Left lung (tissue), 10 donors: ENCODE measurements around the gene PARP8. TPM values are rescaled to one million over a fixed set of nuclear protein-coding genes. Genes with fewer than 3 reads are reported as not detected.
"Not testable (repeated sequence)": the region's sequence is repeated elsewhere in the genome, so short reads cannot be mapped to it uniquely, and the experiment has no call there.

Source experiments
- ATAC-seq: fragments of 200-7000 bp; cut with Tn5 transposase; one replicate; pipeline ENCODE4 v1.9.1; 2020; ENCODE audit warnings: moderate library complexity
- DNase-seq, 4 donors: peaks; one replicate each; pipeline ENCODE4 v3.0.0-alpha.2; 2013 to 2020
- H3K27ac ChIP-seq, 2 donors: fragments of 200-600 bp; sonication (generic) in 1 of 2; one replicate each; pipeline versions ENCODE4 v1.5.0 to v1.8.0; 2020 to 2021
- H3K27me3 ChIP-seq, 2 donors: fragments of 200-600 bp; sonication (generic) in 1 of 2; one replicate each; pipeline versions ENCODE4 v1.5.0 to v1.8.0; 2020 to 2021
- H3K36me3 ChIP-seq, 2 donors: fragments of 200-600 bp; sonication (generic) in 1 of 2; one replicate each; pipeline versions ENCODE4 v1.5.0 to v1.8.0; 2020 to 2021
- H3K4me1 ChIP-seq, 2 donors: fragments of 200-600 bp; one replicate each; pipeline ENCODE4 v1.8.0; 2021
- H3K4me3 ChIP-seq, 2 donors: fragments of 200-600 bp; sonication (generic) in 1 of 2; one replicate each; pipeline versions ENCODE4 v1.5.0 to v1.8.0; 2020 to 2021; ENCODE audit warnings: mild to moderate bottlenecking in 1 of 2
- H3K9me3 ChIP-seq, 2 donors: fragments of 200-600 bp; sonication (generic) in 1 of 2; one replicate each; pipeline versions ENCODE4 v1.5.0 to v1.8.0; 2020 to 2021
- CTCF ChIP-seq, 2 donors: fragments of 200-600 bp; sonication (generic) in 1 of 2; IDR thresholded peaks; one replicate each; pipeline versions ENCODE4 v1.5.0 to v1.8.0; 2021; ENCODE audit warnings: antibody characterized with exemption in 2 of 2
- intact Hi-C, 2 donors: fragments of 100-400 bp; cut with DNase I; formaldehyde crosslinking; loops; one replicate each; pipeline versions ENCODE4 v1.11.2 to v1.14.2; 2022
- polyA plus RNA-seq, 6 donors: library from polyadenylated mRNA; unstranded; fragments of 120-200 nt; gene quantifications; one replicate each; pipeline ENCODE4 v1.2.1, GENCODE V29; 2013; ENCODE audit not compliant: insufficient read length in 6 of 6
- total RNA-seq, 2 donors: library from RNA; stranded (reverse); fragmentation: NEBNext Ultra II Directional; extraction: Animal tissue kit (Norgen Biotek cat#: 25700); gene quantifications; one replicate each; pipeline ENCODE4 v1.2.1, GENCODE V29; 2021
- donor health status: DM: no; HTN: yes; CAD: no.
- donor health status: DM: no; HTN: no; CAD: no.

PARP8 gene
- total and polyA plus RNA-seq, 8 donors: 19.1 to 41.3 (median 22.0) TPM

GRCh38 chr5:50667653-50668595 lies 1.5 kb downstream of the PARP8 start:
- H3K4me1 ChIP-seq: peaks cover 2 to 72% of the 10 kb centered on the region in 2 donors
- intact Hi-C loops: no loop called here
- peak; percentile 73 for ATAC-seq

GRCh38 chr5:50668636-50669035 lies 2.2 kb downstream of the PARP8 start:
- not testable (repeated sequence) for ATAC-seq
- peak overlapping the region; percentile 78 to 96 for H3K4me3 ChIP-seq

More at GRCh38 chr5:50667653-50668595, 1.5 kb downstream of the PARP8 start:
- peak; percentile 76 to 90 (median 84) for DNase-seq
- peak overlapping the region; percentile 78 to 96 for H3K4me3 ChIP-seq
- H3K9me3 ChIP-seq: no peaks in the 10 kb centered on the region
- no peaks in the 10 kb centered on the region for H3K27me3 ChIP-seq
- peak overlapping the region; percentile 91 to 98 for H3K27ac ChIP-seq
- no peaks in the 10 kb centered on the region for H3K36me3 ChIP-seq
- TF ChIP-seq CTCF (IDR thresholded peaks at IDR 0.05): no peak

GRCh38 chr5:50672663-50673062 lies 6.2 kb downstream of the PARP8 start:
- no peaks in the 10 kb centered on the region for H3K27me3 ChIP-seq
- H3K36me3 ChIP-seq: no peaks in the 10 kb centered on the region
- no peak overlapping the region for H3K4me3 ChIP-seq
- no peaks in the 10 kb centered on the region for H3K9me3 ChIP-seq
- no peak for ATAC-seq
- TF ChIP-seq CTCF (IDR thresholded peaks at IDR 0.05): no peak
- H3K4me1 ChIP-seq: peaks cover 0 to 54% of the 10 kb centered on the region in 2 donors
- intact Hi-C loops: no loop called here
- DNase-seq: no peak
- H3K27ac ChIP-seq: peak overlapping the region in 1 of 2 donors; percentile 42

More at GRCh38 chr5:50668636-50669035, 2.2 kb downstream of the PARP8 start:
- Histone ChIP-seq H3K27ac (peak overlapping the region; percentile 91 to 98), H3K4me1 (peaks cover 2 to 75% of the 10 kb centered on the region in 2 donors)
- H3K9me3 ChIP-seq, DNase-seq, H3K27me3 ChIP-seq, H3K36me3 ChIP-seq, intact Hi-C loops: not testable (repeated sequence)

GRCh38 chr5:50673444-50673843 lies 7.0 kb downstream of the PARP8 start:
- intact Hi-C loops, H3K27me3 ChIP-seq, DNase-seq, ATAC-seq, H3K36me3 ChIP-seq, H3K27ac ChIP-seq, H3K9me3 ChIP-seq, H3K4me3 ChIP-seq: not testable (repeated sequence)
- peaks cover 0 to 61% of the 10 kb centered on the region in 2 donors for H3K4me1 ChIP-seq

- intact Hi-C loops: no loop called here
- ATAC-seq (no peak), DNase-seq (peak in 1 of 4 donors; percentile 62)
- TF ChIP-seq CTCF (IDR thresholded peaks at IDR 0.05): no peak
- H3K4me3 ChIP-seq: no peak overlapping the region
- no peaks in the 10 kb centered on the region for H3K36me3 ChIP-seq
- no peak overlapping the region for H3K27ac ChIP-seq
- H3K27me3 ChIP-seq: no peaks in the 10 kb centered on the region
- H3K4me1 ChIP-seq: peaks cover 0 to 54% of the 10 kb centered on the region in 2 donors
- H3K9me3 ChIP-seq: no peaks in the 10 kb centered on the region
These were observed 8.9 kb downstream of the PARP8 start for GRCh38 chr5:50675385-50675784.

GRCh38 chr5:50679554-50679953 lies 13.1 kb downstream of the PARP8 start:
- H3K4me3 ChIP-seq, H3K27me3 ChIP-seq, intact Hi-C loops, DNase-seq, H3K36me3 ChIP-seq, H3K9me3 ChIP-seq, ATAC-seq: not testable (repeated sequence)
- peak overlapping the region in 1 of 2 donors; percentile 1 for H3K27ac ChIP-seq
- peaks cover 0 to 35% of the 10 kb centered on the region in 2 donors for H3K4me1 ChIP-seq
